Kidney (tissue), 14 donors: ENCODE measurements around the gene PATL2. TPM values are rescaled to one million over a fixed set of nuclear protein-coding genes. Genes with fewer than 3 reads are reported as not detected.
"Not testable (repeated sequence)": the region's sequence is repeated elsewhere in the genome, so short reads cannot be mapped to it uniquely, and the experiment has no call there.

Experiments
- DNase-seq, 5 donors: peaks; one replicate each; pipeline ENCODE4 v3.0.0-alpha.2; 2013 to 2020
- FAIRE-seq: peaks from 2 replicates; lab custom pipeline; 2012; peaks lifted over from hg19 to GRCh38; lab: Jason Lieb, UNC
- H3K27ac ChIP-seq, 2 donors: one replicate each; pipeline ENCODE4 v1.7.0; 2013; ENCODE audit warnings: low read depth in 2 of 2, low read length in 2 of 2, inconsistent platforms in 1 of 2
- H3K27me3 ChIP-seq: one replicate; pipeline ENCODE4 v1.7.1; 2013; ENCODE audit warnings: low read length, inconsistent platforms; ENCODE audit not compliant: control insufficient read depth, insufficient read depth
- H3K36me3 ChIP-seq, 3 donors: one replicate each; pipeline versions ENCODE4 v1.7.0 to v1.7.1; 2013; ENCODE audit warnings: low read length in 3 of 3, control low read depth in 1 of 3, inconsistent platforms in 1 of 3; ENCODE audit not compliant: insufficient read depth in 3 of 3, control insufficient read depth in 2 of 3
- H3K4me1 ChIP-seq, 3 donors: one replicate each; pipeline versions ENCODE4 v1.7.0 to v1.7.1; 2013; ENCODE audit warnings: low read length in 3 of 3, inconsistent platforms in 1 of 3, low read depth in 1 of 3; ENCODE audit not compliant: control insufficient read depth in 2 of 3, insufficient read depth in 2 of 3
- H3K4me3 ChIP-seq, 3 donors: one replicate each; pipeline versions ENCODE4 v1.7.0 to v1.8.1; 2013; ENCODE audit warnings: low read length in 3 of 3, control low read depth in 1 of 3, inconsistent platforms in 1 of 3
- H3K9ac ChIP-seq, 3 donors: one replicate each; pipeline versions ENCODE4 v1.7.0 to v1.7.1; 2013; ENCODE audit warnings: low read length in 3 of 3, control low read depth in 1 of 3, inconsistent platforms in 1 of 3
- H3K9me3 ChIP-seq, 3 donors: one replicate each; pipeline versions ENCODE4 v1.7.0 to v1.7.1; 2013; ENCODE audit warnings: low read length in 3 of 3, control low read depth in 1 of 3, inconsistent platforms in 1 of 3; ENCODE audit not compliant: control insufficient read depth in 2 of 3, insufficient read depth in 1 of 3
- intact Hi-C: fragments of 100-400 bp; cut with DNase I; formaldehyde crosslinking; loops from one replicate; pipeline ENCODE4 v1.11.1; 2022
- polyA plus RNA-seq: library from polyadenylated mRNA; stranded (reverse); fragments of 350-450 nt; fragmentation: Illumina TruSeq; extraction: RNeasy Lipid Tissue Mini Kit (QIAGEN cat#74804); gene quantifications from one replicate; pipeline ENCODE4 v1.2.3, GENCODE V29; 2014; ENCODE audit warnings: low read depth, low replicate concordance; ENCODE audit not compliant: insufficient read depth
- total RNA-seq: library from RNA; stranded (reverse); fragmentation: NEBNext Ultra II Directional; extraction: Animal tissue kit (Norgen Biotek cat#: 25700); gene quantifications from one replicate; pipeline ENCODE4 v1.2.1, GENCODE V29; 2021
- TF ChIP-seq, protein P1 (sequence below): IDR thresholded peaks from 3 replicates; pipeline ENCODE4 v1.5.1; 2012; ENCODE audit warnings: mild to moderate bottlenecking, moderate library complexity, borderline replicate concordance; ENCODE audit not compliant: insufficient read depth; ENCODE audit errors: extremely low read depth
- donor health status: control.
- donor health status: control.
- donor health status: control.
- donor health status: control.
- donor health status: control.
- donor health status: DM: yes; HTN: yes; CAD: no.
- donor health status: Normal renal cell carcinoma (clear cell type).

PATL2 gene
- total and polyA plus RNA-seq, 2 donors from 2014 or later = 0.73 to 2.1 TPM

DNA sequence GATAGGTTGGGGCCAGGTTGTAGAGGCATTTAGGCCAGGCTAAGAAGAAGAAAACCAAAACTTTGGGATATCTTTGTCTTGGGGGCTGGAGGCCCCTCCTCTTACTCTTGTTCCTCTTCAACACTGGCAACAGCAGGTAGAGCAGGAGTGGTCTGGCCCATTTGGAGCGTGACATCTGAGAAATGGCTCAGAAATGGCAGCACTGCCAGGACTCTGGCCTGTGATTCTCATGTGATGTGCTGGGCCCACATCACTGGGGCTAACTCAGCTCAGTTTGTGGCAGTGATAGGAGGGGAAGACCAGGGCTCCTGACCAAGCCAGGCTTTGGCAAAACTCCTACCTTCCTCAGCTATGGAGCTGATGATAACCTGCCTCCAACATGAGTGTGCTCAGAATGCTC is 18.5 kb downstream of the PATL2 start:
- Histone ChIP-seq H3K27me3 (no peaks in the 10 kb centered on the region), H3K4me1 (no peaks in the 10 kb centered on the region), H3K4me3 (no peak overlapping the region), H3K9me3 (no peaks in the 10 kb centered on the region), H3K27ac (no peak overlapping the region), H3K9ac (no peak overlapping the region), H3K36me3 (no peaks in the 10 kb centered on the region)
- TF ChIP-seq, protein P1, sequence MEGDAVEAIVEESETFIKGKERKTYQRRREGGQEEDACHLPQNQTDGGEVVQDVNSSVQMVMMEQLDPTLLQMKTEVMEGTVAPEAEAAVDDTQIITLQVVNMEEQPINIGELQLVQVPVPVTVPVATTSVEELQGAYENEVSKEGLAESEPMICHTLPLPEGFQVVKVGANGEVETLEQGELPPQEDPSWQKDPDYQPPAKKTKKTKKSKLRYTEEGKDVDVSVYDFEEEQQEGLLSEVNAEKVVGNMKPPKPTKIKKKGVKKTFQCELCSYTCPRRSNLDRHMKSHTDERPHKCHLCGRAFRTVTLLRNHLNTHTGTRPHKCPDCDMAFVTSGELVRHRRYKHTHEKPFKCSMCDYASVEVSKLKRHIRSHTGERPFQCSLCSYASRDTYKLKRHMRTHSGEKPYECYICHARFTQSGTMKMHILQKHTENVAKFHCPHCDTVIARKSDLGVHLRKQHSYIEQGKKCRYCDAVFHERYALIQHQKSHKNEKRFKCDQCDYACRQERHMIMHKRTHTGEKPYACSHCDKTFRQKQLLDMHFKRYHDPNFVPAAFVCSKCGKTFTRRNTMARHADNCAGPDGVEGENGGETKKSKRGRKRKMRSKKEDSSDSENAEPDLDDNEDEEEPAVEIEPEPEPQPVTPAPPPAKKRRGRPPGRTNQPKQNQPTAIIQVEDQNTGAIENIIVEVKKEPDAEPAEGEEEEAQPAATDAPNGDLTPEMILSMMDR = no peak
- intact Hi-C loops = no loop called here
- DNase-seq (no peak), FAIRE-seq (no peak)

- intact Hi-C loops, DNase-seq, H3K27me3 ChIP-seq, H3K4me1 ChIP-seq, FAIRE-seq, H3K4me3 ChIP-seq, H3K9me3 ChIP-seq, H3K9ac ChIP-seq, H3K27ac ChIP-seq, H3K36me3 ChIP-seq: not testable (repeated sequence)
These were observed 20.9 kb downstream of the PATL2 start for GRCh38 chr15:44690245-44690644.

GRCh38 chr15:44689318-44689717 is 21.8 kb downstream of the PATL2 start:
- H3K27ac ChIP-seq, H3K4me3 ChIP-seq, H3K9me3 ChIP-seq, H3K9ac ChIP-seq, intact Hi-C loops, FAIRE-seq, H3K36me3 ChIP-seq, H3K4me1 ChIP-seq, H3K27me3 ChIP-seq, DNase-seq: not testable (repeated sequence)

- FAIRE-seq, intact Hi-C loops, H3K27me3 ChIP-seq, H3K9me3 ChIP-seq, H3K27ac ChIP-seq, H3K4me3 ChIP-seq, H3K36me3 ChIP-seq, H3K4me1 ChIP-seq, H3K9ac ChIP-seq: not testable (repeated sequence)
- DNase-seq = peak; percentile 73 to 89 (median 79)
These were observed 28.1 kb downstream of the PATL2 start for GRCh38 chr15:44682809-44683682.

- Histone ChIP-seq H3K4me1 (no peaks in the 10 kb centered on the region), H3K36me3 (no peaks in the 10 kb centered on the region), H3K9ac (no peak overlapping the region), H3K27ac (no peak overlapping the region), H3K27me3 (no peaks in the 10 kb centered on the region), H3K4me3 (no peak overlapping the region), H3K9me3 (no peaks in the 10 kb centered on the region)
- intact Hi-C loops = no loop called here
- TF ChIP-seq, protein P1 = no peak
- DNase-seq (no peak), FAIRE-seq (no peak)
These were observed 28.9 kb downstream of the PATL2 start for GRCh38 chr15:44682211-44682610.
